Measurements from ENCODE around the gene KRT39.

- TF ChIP-seq LEF1 (IDR thresholded peaks at IDR 0.05; ENCODE audit: borderline replicate concordance), result no peak
- TF ChIP-seq CTBP1 (IDR thresholded peaks at IDR 0.05; ENCODE audit: borderline replicate concordance), result no peak
- no peak for TF ChIP-seq ELF4 (IDR thresholded peaks at IDR 0.05)
- no peak for TF ChIP-seq SP1 (IDR thresholded peaks at IDR 0.05)
Observed at GRCh38 chr17:40984226-40984625, 17.5 kb upstream of the KRT39 start, which contains the start of gene KRT40.

Measured in HEK293T (cell line).